BE2C (cell line): ENCODE measurements around the gene CCDC54.
A peak's percentile ranks its signal among the peaks of the same experiment; 100 is the strongest.

Experiments used
- DNase-seq: peaks from one replicate; pipeline ENCODE4 v3.0.0-alpha.2; 2020
- H3K27me3 ChIP-seq: fragments of 250-450 bp; sonication (Bioruptor Pico); 2 replicates; pipeline ENCODE4 v1.5.1; 2020; ENCODE audit warnings: mild to moderate bottlenecking
- H3K36me3 ChIP-seq: fragments of 250-450 bp; sonication (Bioruptor Pico); 2 replicates; pipeline ENCODE4 v1.5.1; 2020; ENCODE audit warnings: mild to moderate bottlenecking
- H3K4me1 ChIP-seq: fragments of 250-450 bp; sonication (Bioruptor Pico); 2 replicates; pipeline ENCODE4 v1.5.1; 2020
- H3K4me3 ChIP-seq: 2 replicates; pipeline ENCODE4 v1.5.1; 2011; ENCODE audit warnings: low read depth, low read length
- H3K9me3 ChIP-seq: fragments of 250-450 bp; sonication (Bioruptor Pico); 2 replicates; pipeline ENCODE4 v1.5.1; 2020
- CTCF ChIP-seq: IDR thresholded peaks from 2 replicates; pipeline ENCODE4 v1.5.1; 2012; ENCODE audit warnings: mild to moderate bottlenecking, low read depth, low read length

The CCDC54 gene

GRCh38 chr3:107413264-107413663, 36.0 kb downstream of the CCDC54 start:
- DNase-seq: no peak
- TF ChIP-seq CTCF: no peak
- no peaks in the 10 kb centered on the region; the same call in none of the 2 replicates for H3K9me3 ChIP-seq
- H3K36me3 ChIP-seq: no peaks in the 10 kb centered on the region
- no peaks in the 10 kb centered on the region for H3K4me1 ChIP-seq
- no peaks in the 10 kb centered on the region for H3K27me3 ChIP-seq
- H3K4me3 ChIP-seq: no peak overlapping the region

GRCh38 chr3:107414325-107414964, 37.2 kb downstream of the CCDC54 start:
- Histone ChIP-seq H3K4me3 (no peak overlapping the region), H3K4me1 (no peaks in the 10 kb centered on the region), H3K36me3 (no peaks in the 10 kb centered on the region), H3K9me3 (no peaks in the 10 kb centered on the region; the same call in 1 of the 2 replicates), H3K27me3 (no peaks in the 10 kb centered on the region)
- no peak for TF ChIP-seq CTCF
- DNase-seq: no peak

- no peak for TF ChIP-seq CTCF
- H3K4me1 ChIP-seq: no peaks in the 10 kb centered on the region
- H3K9me3 ChIP-seq: no peaks in the 10 kb centered on the region; the same call in 1 of the 2 replicates
- no peak overlapping the region for H3K4me3 ChIP-seq
- no peaks in the 10 kb centered on the region for H3K36me3 ChIP-seq
- no peak for DNase-seq
- H3K27me3 ChIP-seq: no peaks in the 10 kb centered on the region; the same call in 1 of the 2 replicates
These were observed 38.9 kb downstream of the CCDC54 start for GRCh38 chr3:107416138-107416537.

GRCh38 chr3:107416886-107417285, 39.6 kb downstream of the CCDC54 start:
- Histone ChIP-seq H3K4me1 (no peaks in the 10 kb centered on the region), H3K36me3 (no peaks in the 10 kb centered on the region), H3K9me3 (no peaks in the 10 kb centered on the region; the same call in 1 of the 2 replicates), H3K4me3 (no peak overlapping the region), H3K27me3 (no peaks in the 10 kb centered on the region; the same call in 1 of the 2 replicates)
- DNase-seq: no peak
- TF ChIP-seq CTCF: no peak

- DNase-seq: no peak
- Histone ChIP-seq H3K4me3 (no peak overlapping the region), H3K4me1 (no peaks in the 10 kb centered on the region), H3K27me3 (no peaks in the 10 kb centered on the region; the same call in none of the 2 replicates), H3K36me3 (no peaks in the 10 kb centered on the region), H3K9me3 (no peaks in the 10 kb centered on the region)
- peak; percentile 80 for TF ChIP-seq CTCF
These were observed 44.0 kb downstream of the CCDC54 start for GRCh38 chr3:107421170-107421792.

- DNase-seq: no peak
- H3K36me3 ChIP-seq: no peaks in the 10 kb centered on the region
- no peaks in the 10 kb centered on the region for H3K4me1 ChIP-seq
- no peak overlapping the region for H3K4me3 ChIP-seq
- TF ChIP-seq CTCF: no peak
- no peaks in the 10 kb centered on the region; the same call in none of the 2 replicates for H3K27me3 ChIP-seq
- H3K9me3 ChIP-seq: no peaks in the 10 kb centered on the region
These were observed 44.6 kb downstream of the CCDC54 start for GRCh38 chr3:107421881-107422280.
